B cell (primary cell): ENCODE measurements around the gene RASSF3. TPM values are rescaled to one million over a fixed set of nuclear protein-coding genes. Genes with fewer than 3 reads are reported as not detected.

Experiments
- ATAC-seq: fragments of 200-7000 bp; cut with Tn5 transposase; one replicate; pipeline ENCODE4 v1.10.0; 2021; ENCODE audit warnings: low read depth, mild to moderate bottlenecking, moderate number of reproducible peaks, moderate library complexity
- CTCF ChIA-PET: fragments of 350-600 bp; sonication (Branson Sonifier 250); formaldehyde crosslinking; loops from one replicate; lab custom pipeline; 2021; ENCODE audit warnings: antibody characterized with exemption, inconsistent platforms; lab: Charles Lee
- POLR2A ChIA-PET: fragments of 350-600 bp; sonication (Branson Sonifier 250); formaldehyde crosslinking; loops from one replicate; lab custom pipeline; 2021; ENCODE audit warnings: antibody characterized with exemption; lab: Charles Lee
- DNase-seq: peaks from one replicate; pipeline ENCODE4 v3.0.0; 2013
- H2AFZ ChIP-seq: 2 replicates; pipeline ENCODE4 v1.6.1; 2012; ENCODE audit warnings: mild to moderate bottlenecking, low read depth, low read length; ENCODE audit not compliant: insufficient read depth, poor library complexity, severe bottlenecking
- H3K27ac ChIP-seq, 2 donors: 1 replicate in 1 of 2; 2 replicates in 1 of 2; pipeline ENCODE4 v1.5.1; 2012 to 2013; ENCODE audit warnings: low read length in 2 of 2, mild to moderate bottlenecking in 2 of 2, moderate library complexity in 1 of 2
- H3K27me3 ChIP-seq, 4 experiments: fragments of 200-600 bp in 1 of 4; sonication (generic) in 1 of 4; replicated peaks in 1 of 4; 1 replicate in 2 of 4; 2 replicates in 2 of 4; pipeline versions ENCODE4 v1.6.1 to v1.7.0; 2013 to 2016; ENCODE audit warnings: low read length in 3 of 4, mild to moderate bottlenecking in 2 of 4, mixed read lengths in 1 of 4, moderate library complexity in 1 of 4; ENCODE audit not compliant: insufficient read depth in 4 of 4, control insufficient read depth in 3 of 4; ENCODE audit errors: control extremely low read depth in 1 of 4
- H3K36me3 ChIP-seq, 2 experiments: replicated peaks in 1 of 2; 1 replicate in 1 of 2; 2 replicates in 1 of 2; pipeline versions ENCODE4 v1.6.1 to v1.7.1; 2013; ENCODE audit warnings: low read length in 1 of 2; ENCODE audit not compliant: insufficient read depth in 2 of 2, control insufficient read depth in 1 of 2; ENCODE audit errors: control extremely low read depth in 1 of 2, extremely low read depth in 1 of 2
- H3K4me1 ChIP-seq, 2 donors: fragments of 200-600 bp in 1 of 2; sonication (generic) in 1 of 2; 1 replicate in 1 of 2; 2 replicates in 1 of 2; pipeline versions ENCODE4 v1.5.1 to v1.6.1; 2013 to 2017; ENCODE audit warnings: low read length in 2 of 2; ENCODE audit not compliant: control insufficient read depth in 2 of 2, insufficient read depth in 2 of 2
- H3K4me2 ChIP-seq: replicated peaks from 2 replicates; pipeline ENCODE3; 2012; ENCODE audit warnings: mild to moderate bottlenecking, low read depth, low read length; ENCODE audit not compliant: poor library complexity, severe bottlenecking
- H3K4me3 ChIP-seq, 5 experiments: fragments of 200-600 bp in 1 of 5; sonication (generic) in 1 of 5; 1 replicate in 3 of 5; 2 replicates in 2 of 5; pipeline versions ENCODE4 v1.5.1 to v1.7.0; 2011 to 2016; ENCODE audit warnings: low read length in 4 of 5, mild to moderate bottlenecking in 4 of 5, low read depth in 2 of 5, control low read depth in 1 of 5, moderate library complexity in 1 of 5; ENCODE audit not compliant: insufficient read depth in 1 of 5; ENCODE audit errors: control extremely low read depth in 1 of 5, extremely low read depth in 1 of 5
- H3K79me2 ChIP-seq: fragments of 200-600 bp; sonication (generic); one replicate; pipeline ENCODE4 v1.6.0; 2016; ENCODE audit warnings: low read length; ENCODE audit not compliant: control insufficient read depth, insufficient read depth
- H3K9ac ChIP-seq: fragments of 200-600 bp; sonication (generic); 2 replicates; pipeline ENCODE4 v1.6.1; 2017; ENCODE audit warnings: mild to moderate bottlenecking, low read length, moderate library complexity
- H3K9me3 ChIP-seq, 3 donors: one replicate each; pipeline versions ENCODE4 v1.6.1 to v1.7.1; 2013; ENCODE audit warnings: low read length in 2 of 3; ENCODE audit not compliant: control insufficient read depth in 2 of 3, insufficient read depth in 1 of 3; ENCODE audit errors: control extremely low read depth in 1 of 3
- H4K20me1 ChIP-seq: 2 replicates; pipeline ENCODE4 v1.6.0; 2012; ENCODE audit warnings: mild to moderate bottlenecking, low read length; ENCODE audit not compliant: insufficient read depth, control insufficient read depth, poor library complexity, severe bottlenecking
- H3K27ac Mint-ChIP-seq: one replicate; pipeline ENCODE4 v1.8.0; 2021; ENCODE audit warnings: mixed read lengths
- H3K27me3 Mint-ChIP-seq: one replicate; pipeline ENCODE4 v1.8.0; 2021; ENCODE audit warnings: mixed read lengths
- H3K4me1 Mint-ChIP-seq: one replicate; pipeline ENCODE4 v1.8.0; 2021; ENCODE audit warnings: mixed read lengths
- H3K4me3 Mint-ChIP-seq: one replicate; pipeline ENCODE4 v1.8.0; 2021; ENCODE audit warnings: mixed read lengths
- H3K9me3 Mint-ChIP-seq: one replicate; pipeline ENCODE4 v1.8.0; 2022; ENCODE audit warnings: mixed read lengths; ENCODE audit not compliant: insufficient read depth
- EZH2 ChIP-seq: IDR thresholded peaks from 2 replicates; pipeline ENCODE4 v1.6.1; 2012; ENCODE audit warnings: borderline replicate concordance, low read depth, mild to moderate bottlenecking, moderate library complexity, low read length; ENCODE audit not compliant: insufficient read depth, poor library complexity, severe bottlenecking
- WGBS: methylation state at CpG from one replicate; pipeline ENCODE4 v1.1.5; 2013; ENCODE audit warnings: missing lambda C conversion rate; ENCODE audit not compliant: insufficient coverage; 5-methylcytosine and 5-hydroxymethylcytosine counted together
- intact Hi-C: fragments of 100-400 bp; cut with micrococcal nuclease; formaldehyde crosslinking; loops from one replicate; pipeline ENCODE4 v1.10.0; 2022
- polyA plus RNA-seq: library from polyadenylated mRNA; depleted of rRNA; stranded (reverse); fragments of >200 nt; gene quantifications from 2 replicates; pipeline ENCODE4 v1.2.3, GENCODE V29; 2012
- total RNA-seq, 2 donors: library from RNA; stranded (reverse); fragments of 120-200 nt in 1 of 2; gene quantifications; 1 replicate in 1 of 2; 2 replicates in 1 of 2; pipeline versions ENCODE4 v1.2.3 to v1.2.4, GENCODE V29; 2013 to 2022
- TF ChIP-seq, protein P1 (sequence below): fragments of 200-600 bp; IDR thresholded peaks from one replicate; pipeline ENCODE4 v1.8.0; 2022; ENCODE audit warnings: antibody characterized with exemption, mild to moderate bottlenecking

RASSF3 gene
- total and polyA plus RNA-seq, 2 donors (not counting 1 experiment from before 2014, with no cell fraction given) = 25.8 to 104 TPM

- Mint-ChIP-seq H3K9me3 (no peaks in the 10 kb centered on the region), H3K27me3 (no peaks in the 10 kb centered on the region), H3K4me3 (no peak overlapping the region), H3K27ac (peak overlapping the region; percentile 23), H3K4me1 (peaks cover 25% of the 10 kb centered on the region)
- H3K27ac ChIP-seq = peak overlapping the region; percentile 22 to 53
- intact Hi-C loops = no loop called here
- no peaks in the 10 kb centered on the region for H3K27me3 ChIP-seq
- no peak overlapping the region for H2AFZ ChIP-seq
- H3K9me3 ChIP-seq = no peaks in the 10 kb centered on the region
- no peaks in the 10 kb centered on the region for H3K79me2 ChIP-seq
- TF ChIP-seq EZH2 = no peak
- TF ChIP-seq, protein P1, sequence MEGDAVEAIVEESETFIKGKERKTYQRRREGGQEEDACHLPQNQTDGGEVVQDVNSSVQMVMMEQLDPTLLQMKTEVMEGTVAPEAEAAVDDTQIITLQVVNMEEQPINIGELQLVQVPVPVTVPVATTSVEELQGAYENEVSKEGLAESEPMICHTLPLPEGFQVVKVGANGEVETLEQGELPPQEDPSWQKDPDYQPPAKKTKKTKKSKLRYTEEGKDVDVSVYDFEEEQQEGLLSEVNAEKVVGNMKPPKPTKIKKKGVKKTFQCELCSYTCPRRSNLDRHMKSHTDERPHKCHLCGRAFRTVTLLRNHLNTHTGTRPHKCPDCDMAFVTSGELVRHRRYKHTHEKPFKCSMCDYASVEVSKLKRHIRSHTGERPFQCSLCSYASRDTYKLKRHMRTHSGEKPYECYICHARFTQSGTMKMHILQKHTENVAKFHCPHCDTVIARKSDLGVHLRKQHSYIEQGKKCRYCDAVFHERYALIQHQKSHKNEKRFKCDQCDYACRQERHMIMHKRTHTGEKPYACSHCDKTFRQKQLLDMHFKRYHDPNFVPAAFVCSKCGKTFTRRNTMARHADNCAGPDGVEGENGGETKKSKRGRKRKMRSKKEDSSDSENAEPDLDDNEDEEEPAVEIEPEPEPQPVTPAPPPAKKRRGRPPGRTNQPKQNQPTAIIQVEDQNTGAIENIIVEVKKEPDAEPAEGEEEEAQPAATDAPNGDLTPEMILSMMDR = no peak
- H3K4me3 ChIP-seq = no peak overlapping the region
- DNase-seq (no peak), ATAC-seq (no peak)
- no peak overlapping the region for H3K4me2 ChIP-seq
- ChIA-PET CTCF (interaction anchor here (1.5 to 18.0 kb wide), 4 partner anchors 18 to 151 kb away, joined by 5 to 352 read pairs (median 6); no protein-coding TSS in a partner anchor), POLR2A (no interaction called here)
- no peaks in the 10 kb centered on the region for H4K20me1 ChIP-seq
- H3K4me1 ChIP-seq = peaks cover 7 to 10% of the 10 kb centered on the region in 2 donors
- no peak overlapping the region for H3K9ac ChIP-seq
- no CpG with 5 or more reads among the region's 1 CpG for WGBS
- peaks cover 0 to 31% of the 10 kb centered on the region in 2 experiments for H3K36me3 ChIP-seq
Measured at GRCh38 chr12:64700532-64700931, 90.2 kb downstream of the RASSF3 start.

DNA sequence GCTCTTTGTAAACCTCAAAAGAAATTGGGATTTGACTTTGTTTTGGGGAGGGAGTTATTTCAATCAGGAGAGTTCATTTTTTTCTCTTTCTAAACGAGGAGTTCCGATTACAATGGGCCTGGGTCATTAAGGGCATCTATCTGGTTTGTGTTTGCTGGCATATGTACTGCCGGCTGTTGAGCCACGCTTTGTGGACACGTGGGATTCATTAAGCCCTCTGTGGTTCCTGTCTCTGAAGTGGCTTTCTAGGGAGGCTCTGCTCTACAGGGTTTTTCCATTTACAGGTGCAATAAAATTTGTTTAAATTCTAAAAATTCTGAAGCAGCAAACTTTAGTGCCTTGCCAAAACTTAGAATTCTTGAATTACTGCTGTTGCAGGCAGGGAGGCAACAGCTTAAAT is 91.0 kb downstream of the RASSF3 start:
- 50% methylated on average over 5 of the region's 5 CpGs for WGBS
- no peak for DNase-seq
- no peak for ATAC-seq

More for the DNA sequence above, 91.0 kb downstream of the RASSF3 start:
- ChIA-PET POLR2A (no interaction called here), CTCF (interaction anchor here (0.7 to 18.0 kb wide), 5 partner anchors 17 to 192 kb away, joined by 3 to 352 read pairs (median 5); no protein-coding TSS in a partner anchor)
- H3K4me2 ChIP-seq = no peak overlapping the region
- H3K27ac ChIP-seq = peak overlapping the region in 1 of 2 donors; percentile 53
- Mint-ChIP-seq H3K4me3 (no peak overlapping the region), H3K27ac (peak overlapping the region; percentile 27), H3K27me3 (no peaks in the 10 kb centered on the region), H3K4me1 (peaks cover 21% of the 10 kb centered on the region), H3K9me3 (no peaks in the 10 kb centered on the region)
- H3K9me3 ChIP-seq = no peaks in the 10 kb centered on the region
- no peak overlapping the region for H2AFZ ChIP-seq
- H3K4me1 ChIP-seq = peaks cover 4 to 7% of the 10 kb centered on the region in 2 donors
- H3K4me3 ChIP-seq = no peak overlapping the region
- intact Hi-C loops = no loop called here
- H3K27me3 ChIP-seq = no peaks in the 10 kb centered on the region
- H3K36me3 ChIP-seq = peaks cover 0 to 26% of the 10 kb centered on the region in 2 experiments
- no peaks in the 10 kb centered on the region for H4K20me1 ChIP-seq
- no peak overlapping the region for H3K9ac ChIP-seq
- H3K79me2 ChIP-seq = no peaks in the 10 kb centered on the region
- TF ChIP-seq, protein P1 = no peak
- no peak for TF ChIP-seq EZH2
